AG09319 (cell line): ENCODE results near the gene SCN11A.

Experiments
- DNase-seq: peaks from one replicate; pipeline ENCODE4 v3.0.0-alpha.2; 2010; ENCODE audit warnings: low read depth; ENCODE audit errors: extremely low read depth
- TF ChIP-seq, protein P1 (sequence below): IDR thresholded peaks from 2 replicates; pipeline ENCODE4 v1.5.1; 2011; ENCODE audit warnings: low read depth, mild to moderate bottlenecking, inconsistent platforms, low read length, moderate library complexity

The SCN11A gene

DNA sequence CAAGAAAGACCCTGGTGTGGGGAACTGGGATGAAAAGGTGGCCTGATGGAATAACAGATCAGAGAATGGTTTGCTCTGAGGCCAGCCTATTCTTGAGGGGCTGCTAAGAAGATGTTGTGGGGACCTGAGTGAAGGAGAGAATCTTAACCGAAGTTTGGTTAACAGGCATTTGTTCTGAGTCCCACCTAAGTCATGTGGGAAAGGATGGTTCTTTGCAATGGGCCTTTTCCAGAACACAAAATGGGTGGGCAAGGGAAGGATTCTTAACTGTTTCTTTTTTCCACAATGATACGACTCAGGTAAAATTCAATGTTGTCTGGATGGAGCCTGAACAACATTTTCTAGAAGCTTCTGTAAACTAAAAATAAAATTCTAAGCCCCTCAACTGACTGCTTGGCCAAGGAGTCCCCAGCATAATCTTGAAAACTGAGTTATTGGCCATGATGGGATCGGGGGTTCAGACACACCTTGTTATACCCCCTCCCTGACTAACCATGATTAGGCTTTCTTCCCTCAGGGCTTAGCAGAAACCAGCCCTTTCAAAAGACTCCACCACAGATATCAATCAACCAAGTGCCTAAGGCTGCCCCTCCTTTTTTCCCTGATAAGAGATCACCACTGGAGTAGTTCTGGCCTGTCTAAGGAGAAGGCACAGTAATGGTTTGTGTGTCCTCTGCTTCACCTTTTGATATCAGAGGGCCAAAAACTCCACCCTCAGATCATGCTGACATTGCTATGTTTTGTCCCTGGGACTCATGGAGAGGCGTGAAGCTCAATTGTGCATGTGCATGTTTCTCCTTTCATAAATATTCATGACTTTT, 30.1 kb downstream of the SCN11A start:
- DNase-seq = no peak
- TF ChIP-seq, protein P1, sequence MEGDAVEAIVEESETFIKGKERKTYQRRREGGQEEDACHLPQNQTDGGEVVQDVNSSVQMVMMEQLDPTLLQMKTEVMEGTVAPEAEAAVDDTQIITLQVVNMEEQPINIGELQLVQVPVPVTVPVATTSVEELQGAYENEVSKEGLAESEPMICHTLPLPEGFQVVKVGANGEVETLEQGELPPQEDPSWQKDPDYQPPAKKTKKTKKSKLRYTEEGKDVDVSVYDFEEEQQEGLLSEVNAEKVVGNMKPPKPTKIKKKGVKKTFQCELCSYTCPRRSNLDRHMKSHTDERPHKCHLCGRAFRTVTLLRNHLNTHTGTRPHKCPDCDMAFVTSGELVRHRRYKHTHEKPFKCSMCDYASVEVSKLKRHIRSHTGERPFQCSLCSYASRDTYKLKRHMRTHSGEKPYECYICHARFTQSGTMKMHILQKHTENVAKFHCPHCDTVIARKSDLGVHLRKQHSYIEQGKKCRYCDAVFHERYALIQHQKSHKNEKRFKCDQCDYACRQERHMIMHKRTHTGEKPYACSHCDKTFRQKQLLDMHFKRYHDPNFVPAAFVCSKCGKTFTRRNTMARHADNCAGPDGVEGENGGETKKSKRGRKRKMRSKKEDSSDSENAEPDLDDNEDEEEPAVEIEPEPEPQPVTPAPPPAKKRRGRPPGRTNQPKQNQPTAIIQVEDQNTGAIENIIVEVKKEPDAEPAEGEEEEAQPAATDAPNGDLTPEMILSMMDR = no peak

DNA sequence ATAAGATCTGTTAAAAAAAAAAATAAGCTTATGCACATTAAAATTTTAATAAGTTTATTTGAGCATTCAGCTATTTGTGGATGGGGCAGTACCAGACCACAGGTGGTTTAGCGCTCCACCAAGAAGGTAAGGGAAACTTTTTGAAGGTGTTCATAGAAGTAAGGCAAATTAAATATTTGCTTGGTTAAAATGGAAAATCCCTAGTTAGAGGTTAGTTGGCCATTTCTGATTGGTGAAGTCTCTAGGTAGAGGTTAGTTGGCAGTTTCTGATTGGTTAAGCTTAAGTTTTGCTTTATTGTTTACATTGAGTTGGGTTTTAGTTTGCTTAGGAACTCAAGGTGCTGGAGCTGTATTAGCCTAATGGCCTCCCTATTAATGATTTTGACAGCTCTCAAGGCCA, 30.7 kb downstream of the SCN11A start:
- TF ChIP-seq, protein P1 = no peak

DNA sequence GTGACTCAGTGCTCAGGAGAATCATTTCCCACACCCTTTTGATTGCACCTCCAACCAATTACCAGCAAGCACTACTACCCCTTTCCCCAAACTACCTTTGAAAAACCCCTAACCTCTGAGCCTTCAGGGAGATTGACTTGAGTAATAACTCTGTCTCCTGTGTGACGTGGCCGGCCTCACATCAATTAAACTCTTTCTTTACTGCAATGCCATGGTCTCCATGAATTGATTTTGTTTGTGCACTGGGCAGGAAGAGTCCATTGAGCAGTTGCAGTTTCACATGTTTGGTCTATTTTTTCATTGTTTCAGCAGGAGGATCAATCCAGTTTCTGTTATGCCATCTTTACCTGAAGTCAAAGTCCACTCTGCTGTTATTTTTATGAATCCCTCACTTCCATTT, 32.4 kb downstream of the SCN11A start:
- TF ChIP-seq, protein P1 = no peak

More for the DNA sequence above, 30.7 kb downstream of the SCN11A start:
- DNase-seq = no peak

DNA sequence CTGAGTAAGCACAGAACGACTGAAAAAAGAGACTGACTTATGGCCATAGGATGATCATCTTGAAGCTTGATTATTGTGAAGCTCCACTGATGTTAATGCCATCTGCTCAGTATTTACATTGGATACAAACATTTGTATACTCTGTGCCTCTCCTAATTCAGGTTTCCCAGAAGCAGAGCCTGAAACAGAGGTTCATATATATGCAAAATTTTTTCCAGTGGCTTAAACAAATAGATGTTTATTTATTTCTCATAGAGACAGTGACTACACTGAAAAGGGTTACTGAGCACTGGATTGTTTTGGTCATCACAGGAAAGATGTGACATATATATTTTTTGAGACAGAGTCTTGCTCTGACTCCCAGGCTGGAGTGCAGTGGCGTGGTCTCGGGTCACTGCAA, 36.3 kb downstream of the SCN11A start:
- no peak for DNase-seq
- TF ChIP-seq, protein P1 = no peak

More for the DNA sequence above, 32.4 kb downstream of the SCN11A start:
- no peak for DNase-seq

DNA sequence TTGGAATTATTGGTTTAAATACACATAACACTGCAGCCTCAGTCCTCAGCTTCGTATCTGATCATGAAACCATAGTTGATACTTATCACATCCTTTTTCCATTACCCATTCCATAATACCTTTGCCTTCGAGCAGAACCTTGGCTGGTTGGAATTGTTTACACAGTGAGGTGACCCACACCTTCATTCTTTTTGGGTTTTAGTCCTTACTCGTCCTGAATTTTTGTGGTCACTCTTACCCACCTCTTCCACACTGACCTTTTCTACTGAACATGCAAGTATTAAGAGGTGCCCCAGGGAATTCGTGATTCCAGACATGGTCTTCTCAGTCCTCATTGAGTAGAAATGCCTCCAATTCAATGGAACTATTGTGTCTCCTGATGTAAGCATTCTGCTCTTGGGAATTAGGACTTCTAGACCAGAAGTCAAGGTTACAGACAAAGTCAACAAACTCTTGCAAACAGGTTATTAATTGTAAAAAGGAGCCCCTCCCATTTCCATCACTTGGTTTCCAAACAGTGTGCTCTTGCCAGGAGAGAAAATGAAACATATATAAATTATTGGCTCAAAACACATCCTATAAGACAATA, 37.7 kb downstream of the SCN11A start:
- TF ChIP-seq, protein P1 = no peak

DNA sequence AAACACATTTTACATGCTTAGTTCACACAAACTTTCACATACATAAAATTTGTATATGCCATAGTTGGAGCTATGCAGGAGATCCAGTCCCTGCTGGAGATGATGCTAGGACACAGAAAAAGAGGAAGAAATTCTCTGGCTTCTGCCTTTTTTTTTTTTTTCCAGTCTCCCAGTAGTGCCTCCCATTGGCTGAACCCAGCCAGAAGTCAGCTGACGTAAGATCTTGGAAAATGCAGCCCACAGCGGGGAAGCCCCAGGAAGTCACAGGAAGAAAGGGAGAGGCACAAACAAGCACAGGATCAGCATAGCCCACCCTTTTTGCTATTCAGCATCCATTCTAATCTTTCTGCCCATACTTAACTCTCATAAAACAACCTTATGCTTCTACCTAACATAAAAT, 38.5 kb downstream of the SCN11A start:
- no peak for DNase-seq
- TF ChIP-seq, protein P1 = no peak

More for the DNA sequence above, 37.7 kb downstream of the SCN11A start:
- DNase-seq = no peak

DNA sequence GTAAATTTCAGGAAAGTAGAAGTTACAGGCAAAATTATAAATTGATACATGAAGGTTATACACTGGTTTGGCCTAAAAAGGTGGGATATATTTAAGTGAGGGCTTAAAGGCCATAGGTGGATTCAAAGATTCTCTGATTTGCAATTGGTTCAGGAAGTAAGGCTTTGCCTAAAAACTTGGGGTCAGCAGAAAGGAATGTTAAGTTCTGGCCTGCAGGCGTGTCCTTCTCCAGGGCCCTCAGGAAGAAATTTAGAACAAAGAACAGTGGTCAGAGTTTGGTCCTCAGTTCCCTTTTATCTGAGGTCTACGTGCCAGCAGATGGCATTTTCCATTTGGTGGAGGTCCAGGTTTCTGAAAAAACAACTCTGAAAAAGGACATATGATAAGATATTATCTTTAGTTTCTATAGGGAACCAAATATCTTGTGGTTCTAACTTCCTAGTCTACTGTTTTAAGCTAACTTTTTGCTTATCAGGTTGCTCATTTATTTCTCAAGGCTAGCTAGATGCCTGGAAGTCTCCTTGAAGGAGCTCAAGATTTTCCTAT, 40.5 kb downstream of the SCN11A start:
- no peak for DNase-seq
- TF ChIP-seq, protein P1 = no peak
